Testis (tissue), 2 donors: ENCODE data around the gene METTL27.

Experiments
- POLR2A ChIP-seq: fragments of 450-650 bp; IDR thresholded peaks from one replicate; pipeline ENCODE4 v1.6.1; 2017; ENCODE audit warnings: antibody characterized with exemption, mild to moderate bottlenecking, moderate library complexity
- TF ChIP-seq, protein P1 (sequence below), 3 experiments: fragments of 450-650 bp in 2 of 3; fragments of 200-600 bp in 1 of 3; sonication (generic) in 1 of 3; IDR thresholded peaks; one replicate each; pipeline ENCODE4 v1.5.1; 2016 to 2019; ENCODE audit warnings: antibody characterized with exemption in 3 of 3, mild to moderate bottlenecking in 2 of 3, moderate library complexity in 1 of 3

DNA sequence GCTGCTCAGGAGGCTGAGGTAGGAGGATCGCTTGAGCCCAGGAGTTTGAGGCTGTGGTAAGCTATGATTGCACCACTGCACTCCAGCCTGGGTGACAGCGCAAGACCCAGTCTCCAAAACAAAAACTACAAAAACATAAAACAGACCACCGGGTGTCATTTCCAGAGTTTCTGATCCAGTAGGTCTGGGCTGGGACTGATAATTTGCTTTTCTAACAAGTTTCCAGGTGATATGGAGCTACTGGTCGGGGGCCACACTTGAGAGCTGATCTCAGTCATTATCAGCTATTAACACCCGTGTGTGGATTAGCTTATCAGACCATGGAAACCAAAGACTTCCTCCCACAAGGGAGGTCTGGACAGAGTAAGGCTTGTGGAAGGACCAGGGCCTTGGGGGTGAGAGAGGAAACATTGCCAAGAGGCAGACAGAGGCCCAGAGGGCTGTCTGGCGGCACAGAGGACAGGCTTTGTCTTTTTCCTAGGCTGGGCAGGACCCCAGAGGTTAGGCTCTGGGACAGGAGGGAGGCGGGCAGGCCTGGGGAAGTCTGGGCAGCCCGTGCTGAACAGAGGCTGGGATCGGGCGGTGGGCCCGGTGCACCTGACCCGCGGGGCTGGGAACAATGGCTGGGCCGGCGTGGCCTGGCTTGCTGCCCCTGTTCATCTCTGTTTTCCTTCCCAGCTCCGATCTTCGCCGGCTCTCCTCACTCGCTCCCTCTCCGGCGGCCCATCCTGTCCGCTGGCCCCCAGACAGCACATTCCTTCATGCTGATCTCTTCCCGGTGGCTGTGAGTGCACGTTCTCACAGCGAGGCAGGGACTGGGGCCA is 43.9 kb upstream of the METTL27 start:
- TF ChIP-seq, protein P1, sequence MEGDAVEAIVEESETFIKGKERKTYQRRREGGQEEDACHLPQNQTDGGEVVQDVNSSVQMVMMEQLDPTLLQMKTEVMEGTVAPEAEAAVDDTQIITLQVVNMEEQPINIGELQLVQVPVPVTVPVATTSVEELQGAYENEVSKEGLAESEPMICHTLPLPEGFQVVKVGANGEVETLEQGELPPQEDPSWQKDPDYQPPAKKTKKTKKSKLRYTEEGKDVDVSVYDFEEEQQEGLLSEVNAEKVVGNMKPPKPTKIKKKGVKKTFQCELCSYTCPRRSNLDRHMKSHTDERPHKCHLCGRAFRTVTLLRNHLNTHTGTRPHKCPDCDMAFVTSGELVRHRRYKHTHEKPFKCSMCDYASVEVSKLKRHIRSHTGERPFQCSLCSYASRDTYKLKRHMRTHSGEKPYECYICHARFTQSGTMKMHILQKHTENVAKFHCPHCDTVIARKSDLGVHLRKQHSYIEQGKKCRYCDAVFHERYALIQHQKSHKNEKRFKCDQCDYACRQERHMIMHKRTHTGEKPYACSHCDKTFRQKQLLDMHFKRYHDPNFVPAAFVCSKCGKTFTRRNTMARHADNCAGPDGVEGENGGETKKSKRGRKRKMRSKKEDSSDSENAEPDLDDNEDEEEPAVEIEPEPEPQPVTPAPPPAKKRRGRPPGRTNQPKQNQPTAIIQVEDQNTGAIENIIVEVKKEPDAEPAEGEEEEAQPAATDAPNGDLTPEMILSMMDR (IDR thresholded peaks at IDR 0.05) = no peak
- TF ChIP-seq POLR2A = no peak
